Activated CD4-positive, CD25-positive, alpha-beta regulatory T cell treated with anti-CD3 and anti-CD28 coated beads, Interleukin-2, amount 50 U/mL, for 16 hours (primary cell): ENCODE results near the gene HSP90AB1.

Source experiments
- DNase-seq: peaks from one replicate; pipeline ENCODE4 v3.0.0-alpha.2; 2020; ENCODE audit warnings: low read depth, low spot score

Gene HSP90AB1

GRCh38 chr6:44235891-44236516 lies 10.9 kb upstream of the HSP90AB1 start:
- DNase-seq: no peak

- no peak for DNase-seq
Observed at GRCh38 chr6:44237021-44237812, 9.7 kb upstream of the HSP90AB1 start.

GRCh38 chr6:44237813-44238433 lies 9.0 kb upstream of the HSP90AB1 start:
- DNase-seq: peak; percentile 67

GRCh38 chr6:44238687-44239350 lies 8.1 kb upstream of the HSP90AB1 start:
- no peak for DNase-seq

GRCh38 chr6:44243345-44243744 lies 3.6 kb upstream of the HSP90AB1 start:
- DNase-seq: no peak

- no peak for DNase-seq
Observed at GRCh38 chr6:44245391-44245911, 1.4 kb upstream of the HSP90AB1 start.

- peak; percentile 62 for DNase-seq
Observed at GRCh38 chr6:44245912-44246662, 814 bp upstream of the HSP90AB1 start.

- peak; percentile 77 for DNase-seq
Observed at GRCh38 chr6:44247338-44248302, 719 bp downstream of the HSP90AB1 start.

GRCh38 chr6:44248579-44248978 lies 1.7 kb downstream of the HSP90AB1 start:
- DNase-seq: no peak

GRCh38 chr6:44249082-44249748 lies 2.3 kb downstream of the HSP90AB1 start:
- no peak for DNase-seq

GRCh38 chr6:44250067-44250717 lies 3.3 kb downstream of the HSP90AB1 start:
- DNase-seq: no peak

GRCh38 chr6:44250718-44251123 lies 3.8 kb downstream of the HSP90AB1 start:
- no peak for DNase-seq

- DNase-seq: no peak
Observed at GRCh38 chr6:44251576-44252524, 4.9 kb downstream of the HSP90AB1 start.

GRCh38 chr6:44253307-44254101 lies 6.6 kb downstream of the HSP90AB1 start:
- DNase-seq: peak; percentile 46

GRCh38 chr6:44254191-44255104 lies 7.5 kb downstream of the HSP90AB1 start:
- DNase-seq: no peak
